ENCODE results near the gene NMNAT2. TPM values are rescaled to one million over a fixed set of nuclear protein-coding genes. Genes with fewer than 3 reads are reported as not detected.

Gene NMNAT2
- total RNA-seq, 1 experiment from 2014 or later: 0.17 TPM

GRCh38 chr1:183304440-183305107 lies 113.6 kb downstream of the NMNAT2 start:
- intact Hi-C loops (cut with micrococcal nuclease; ENCODE audit: unreplicated experiment): no loop called here
- H3K9me3 ChIP-seq (ENCODE audit: low read depth, low read length, poor library complexity, severe bottlenecking): no peaks in the 10 kb centered on the region
- no peak for TF ChIP-seq CTCF (conservative IDR thresholded peaks at IDR 0.05; ENCODE audit: low read depth, low read length)
- no peak for TF ChIP-seq EZH2 (IDR thresholded peaks at IDR 0.05; ENCODE audit: borderline replicate concordance, low read depth, low read length, poor library complexity, severe bottlenecking)
- DNase-seq (ENCODE audit: low spot score): peak; percentile 15
- no peak overlapping the region for H3K27ac ChIP-seq (ENCODE audit: low read depth, low read length, poor library complexity, severe bottlenecking)
- H3K4me1 ChIP-seq (ENCODE audit: insufficient read depth, low read length, poor library complexity, severe bottlenecking): no peaks in the 10 kb centered on the region
- CTCF ChIA-PET: interaction anchor here (0.7 kb wide), 1 partner anchor 25 kb away, joined by 5 read pairs; no protein-coding TSS in a partner anchor
- POLR2A ChIA-PET (ENCODE audit: low non-redundant PET): no interaction called here
- no peaks in the 10 kb centered on the region for H3K36me3 ChIP-seq (ENCODE audit: insufficient read depth, low read length, poor library complexity, severe bottlenecking)
- no TSS peak for BruUV-seq (replicated peaks)
- H3K27me3 ChIP-seq (replicated peaks; ENCODE audit: insufficient read depth, low read depth, low read length, poor library complexity): no peaks in the 10 kb centered on the region
- no peak overlapping the region for H3K4me3 ChIP-seq (ENCODE audit: low read depth, low read length, poor library complexity, severe bottlenecking)

GRCh38 chr1:183303901-183304300 lies 114.3 kb downstream of the NMNAT2 start:
- CTCF ChIA-PET: no interaction called here
- no peak for DNase-seq (ENCODE audit: low spot score)
- TF ChIP-seq CTCF (conservative IDR thresholded peaks at IDR 0.05; ENCODE audit: low read depth, low read length): no peak
- no peak for TF ChIP-seq EZH2 (IDR thresholded peaks at IDR 0.05; ENCODE audit: borderline replicate concordance, low read depth, low read length, poor library complexity, severe bottlenecking)
- no peaks in the 10 kb centered on the region for H3K4me1 ChIP-seq (ENCODE audit: insufficient read depth, low read length, poor library complexity, severe bottlenecking)
- no peaks in the 10 kb centered on the region for H3K27me3 ChIP-seq (replicated peaks; ENCODE audit: insufficient read depth, low read depth, low read length, poor library complexity)
- intact Hi-C loops (cut with micrococcal nuclease; ENCODE audit: unreplicated experiment): no loop called here
- no TSS peak for BruUV-seq (replicated peaks)
- no peaks in the 10 kb centered on the region for H3K9me3 ChIP-seq (ENCODE audit: low read depth, low read length, poor library complexity, severe bottlenecking)
- H3K4me3 ChIP-seq (ENCODE audit: low read depth, low read length, poor library complexity, severe bottlenecking): no peak overlapping the region
- no peaks in the 10 kb centered on the region for H3K36me3 ChIP-seq (ENCODE audit: insufficient read depth, low read length, poor library complexity, severe bottlenecking)
- H3K27ac ChIP-seq (ENCODE audit: low read depth, low read length, poor library complexity, severe bottlenecking): no peak overlapping the region
- POLR2A ChIA-PET (ENCODE audit: low non-redundant PET): no interaction called here

GRCh38 chr1:183303323-183303645 lies 114.9 kb downstream of the NMNAT2 start:
- POLR2A ChIA-PET (ENCODE audit: low non-redundant PET): no interaction called here
- CTCF ChIA-PET: no interaction called here
- BruUV-seq (replicated peaks): no TSS peak

More at GRCh38 chr1:183303323-183303645, 114.9 kb downstream of the NMNAT2 start:
- Histone ChIP-seq H3K27me3 (replicated peaks; ENCODE audit: insufficient read depth, low read depth, low read length, poor library complexity) (no peaks in the 10 kb centered on the region), H3K36me3 (ENCODE audit: insufficient read depth, low read length, poor library complexity, severe bottlenecking) (no peaks in the 10 kb centered on the region), H3K9me3 (ENCODE audit: low read depth, low read length, poor library complexity, severe bottlenecking) (no peaks in the 10 kb centered on the region), H3K4me3 (ENCODE audit: low read depth, low read length, poor library complexity, severe bottlenecking) (no peak overlapping the region), H3K27ac (ENCODE audit: low read depth, low read length, poor library complexity, severe bottlenecking) (no peak overlapping the region), H3K4me1 (ENCODE audit: insufficient read depth, low read length, poor library complexity, severe bottlenecking) (no peaks in the 10 kb centered on the region)
- TF ChIP-seq EZH2 (IDR thresholded peaks at IDR 0.05; ENCODE audit: borderline replicate concordance, low read depth, low read length, poor library complexity, severe bottlenecking): no peak
- TF ChIP-seq CTCF (conservative IDR thresholded peaks at IDR 0.05; ENCODE audit: low read depth, low read length): no peak
- intact Hi-C loops (cut with micrococcal nuclease; ENCODE audit: unreplicated experiment): no loop called here
- no peak for DNase-seq (ENCODE audit: low spot score)
